Activated CD8-positive, alpha-beta memory T cell treated with anti-CD3 and anti-CD28 coated beads for 36 hours (primary cell): ENCODE results near the gene CRB2. TPM values are rescaled to one million over a fixed set of nuclear protein-coding genes. Genes with fewer than 3 reads are reported as not detected.

Source experiments
- CTCF ChIA-PET: fragments of 350-600 bp; sonication (Branson Sonifier 250); formaldehyde crosslinking; loops from one replicate; lab custom pipeline; 2021; ENCODE audit warnings: antibody characterized with exemption; lab: Charles Lee
- POLR2A ChIA-PET: fragments of 350-600 bp; sonication (Branson Sonifier 250); formaldehyde crosslinking; loops from one replicate; lab custom pipeline; 2021; ENCODE audit warnings: antibody characterized with exemption; lab: Charles Lee
- total RNA-seq, 2 experiments: library from RNA; stranded (reverse); gene quantifications; one replicate each; pipeline ENCODE4 v1.2.3, GENCODE V29; 2021

The CRB2 gene
- total RNA-seq, 2 experiments from 2014 or later: not detected

GRCh38 chr9:123371805-123372590 is 16.0 kb downstream of the CRB2 start:
- ChIA-PET POLR2A (no interaction called here), CTCF (no interaction called here)

- POLR2A ChIA-PET: no interaction called here
- CTCF ChIA-PET: no interaction called here
Measured at GRCh38 chr9:123372766-123373446, 16.9 kb downstream of the CRB2 start.

GRCh38 chr9:123373447-123373923 is 17.5 kb downstream of the CRB2 start:
- ChIA-PET POLR2A (no interaction called here), CTCF (no interaction called here)

- POLR2A ChIA-PET: no interaction called here
- CTCF ChIA-PET: no interaction called here
Measured at GRCh38 chr9:123373946-123374345, 17.9 kb downstream of the CRB2 start.

- CTCF ChIA-PET: interaction anchor here (0.8 to 0.9 kb wide), 2 partner anchors 14 to 21 kb away, joined by 3 read pairs; no protein-coding TSS in a partner anchor
- POLR2A ChIA-PET: no interaction called here
Measured at GRCh38 chr9:123375469-123376132, 19.6 kb downstream of the CRB2 start.

- POLR2A ChIA-PET: no interaction called here
- CTCF ChIA-PET: interaction anchor here (0.8 to 0.9 kb wide), 2 partner anchors 15 to 22 kb away, joined by 3 read pairs; no protein-coding TSS in a partner anchor
Measured at GRCh38 chr9:123376218-123377071, 20.4 kb downstream of the CRB2 start.

GRCh38 chr9:123377211-123377971 is 21.4 kb downstream of the CRB2 start:
- ChIA-PET POLR2A (no interaction called here), CTCF (no interaction called here)

- POLR2A ChIA-PET: no interaction called here
- CTCF ChIA-PET: no interaction called here
Measured at GRCh38 chr9:123378025-123378424, 22.0 kb downstream of the CRB2 start.

GRCh38 chr9:123378956-123379660 is 23.1 kb downstream of the CRB2 start:
- ChIA-PET CTCF (no interaction called here), POLR2A (no interaction called here)

- POLR2A ChIA-PET: no interaction called here
- CTCF ChIA-PET: no interaction called here
Measured at GRCh38 chr9:123380852-123381705, 25.1 kb downstream of the CRB2 start.

GRCh38 chr9:123382653-123383511 is 26.9 kb downstream of the CRB2 start:
- CTCF ChIA-PET: interaction anchor here (2.1 kb wide), 1 partner anchor 29 kb away, joined by 6 read pairs; no protein-coding TSS in a partner anchor
- POLR2A ChIA-PET: no interaction called here

- ChIA-PET CTCF (interaction anchor here (2.1 to 3.1 kb wide), 2 partner anchors 29 to 30 kb away, joined by 6 to 15 read pairs; no protein-coding TSS in a partner anchor), POLR2A (no interaction called here)
Measured at GRCh38 chr9:123383512-123384170, 27.6 kb downstream of the CRB2 start.

GRCh38 chr9:123387686-123388085 is 31.7 kb downstream of the CRB2 start:
- POLR2A ChIA-PET: no interaction called here

GRCh38 chr9:123389070-123389469 is 33.1 kb downstream of the CRB2 start:
- POLR2A ChIA-PET: no interaction called here
- CTCF ChIA-PET: no interaction called here

More at GRCh38 chr9:123387686-123388085, 31.7 kb downstream of the CRB2 start:
- CTCF ChIA-PET: no interaction called here

- ChIA-PET POLR2A (no interaction called here), CTCF (no interaction called here)
Measured at GRCh38 chr9:123389698-123390097, 33.7 kb downstream of the CRB2 start.
